NCI-H524 treated with DMSO at 0.1 percent for 48 hours (cell line): ENCODE data around the gene TRIO.

Experiments used
- DNase-seq: peaks from one replicate; lab custom pipeline; 2025; lab: John Stamatoyannopoulos, UW

Gene TRIO

GRCh38 chr5:14436801-14437542, 293.8 kb downstream of the TRIO start:
- DNase-seq, result no peak

DNA sequence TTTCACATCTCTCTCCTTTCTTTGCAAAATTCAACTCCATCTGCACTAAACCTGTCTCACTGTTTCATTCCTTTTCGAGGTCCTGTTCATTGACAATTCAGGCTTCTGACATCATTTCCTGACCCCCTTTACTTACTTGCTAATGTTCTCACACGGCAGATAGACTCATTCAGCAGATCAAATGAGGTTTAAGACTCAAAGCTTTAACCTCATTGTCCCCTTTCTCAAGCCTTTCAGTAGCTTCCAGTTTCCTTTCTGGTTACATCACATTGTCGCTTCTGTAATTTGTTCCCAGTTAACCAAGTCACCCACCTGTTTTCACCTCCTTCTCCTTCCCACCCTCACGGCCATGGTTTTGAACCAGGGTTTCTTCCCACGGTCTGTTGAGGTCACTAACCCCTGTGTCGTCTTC, 295.1 kb downstream of the TRIO start:
- no peak for DNase-seq

- no peak for DNase-seq
Observed at GRCh38 chr5:14439087-14439871, 296.1 kb downstream of the TRIO start.

DNA sequence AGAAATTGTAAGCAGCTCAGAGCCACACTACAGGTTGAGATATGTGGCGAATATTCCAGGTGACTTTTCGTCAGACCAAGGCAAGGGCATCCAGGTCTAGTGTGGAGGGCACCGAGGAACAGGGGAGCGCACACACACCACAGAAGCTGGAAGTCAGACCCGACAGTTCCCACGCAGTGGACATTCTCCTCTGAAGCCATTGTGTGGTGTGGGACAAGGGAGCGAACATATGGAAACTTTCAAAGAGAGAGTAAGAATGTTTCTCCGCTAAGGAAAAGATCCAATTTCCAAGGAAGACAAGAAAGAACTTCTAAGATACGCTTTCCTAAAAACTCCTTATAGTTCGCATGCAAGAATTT, 297.1 kb downstream of the TRIO start:
- no peak for DNase-seq

DNA sequence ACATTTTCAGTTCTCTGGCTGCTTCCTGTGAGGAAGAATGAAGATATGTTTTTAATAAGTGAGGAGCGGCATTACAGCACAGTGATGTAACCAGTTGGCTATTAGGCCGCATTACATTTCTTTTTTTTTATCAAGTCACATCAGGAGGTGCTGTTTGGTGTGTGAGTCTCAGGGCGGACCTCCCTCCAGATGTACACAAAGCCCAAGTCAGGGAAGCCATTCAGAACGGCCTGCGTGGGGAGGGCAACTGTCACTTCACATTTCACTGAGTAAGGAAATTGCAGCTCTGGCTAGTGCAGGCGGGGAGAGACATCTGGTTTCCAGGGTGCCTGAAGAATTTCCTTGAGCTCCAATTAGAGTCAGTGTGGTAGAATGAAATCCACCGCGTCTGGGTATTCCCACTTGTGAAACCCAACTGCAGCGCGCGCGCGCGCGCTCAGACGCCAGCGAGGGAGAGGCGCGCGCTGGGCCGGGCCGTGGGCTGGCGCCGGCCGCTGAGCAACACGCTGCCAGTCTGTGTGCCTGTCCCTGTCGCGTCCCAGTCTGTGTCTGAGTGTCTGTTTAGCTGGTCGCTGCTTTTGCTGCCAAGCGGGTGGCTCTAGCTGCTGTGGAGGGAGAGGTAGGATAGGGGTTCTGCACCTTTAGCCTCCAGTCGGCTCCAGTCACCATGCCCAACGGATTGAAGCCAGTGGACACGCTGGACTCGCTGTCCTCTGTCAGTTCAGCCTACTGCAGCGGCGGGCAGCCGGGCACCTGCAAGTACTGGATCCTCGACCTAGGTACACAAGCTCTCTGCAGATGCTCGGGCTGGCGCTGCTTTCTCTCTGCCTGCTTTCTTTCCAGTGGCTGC, 297.7 kb downstream of the TRIO start:
- no peak for DNase-seq

- no peak for DNase-seq
Observed at GRCh38 chr5:14441641-14442040, 298.5 kb downstream of the TRIO start.

DNA sequence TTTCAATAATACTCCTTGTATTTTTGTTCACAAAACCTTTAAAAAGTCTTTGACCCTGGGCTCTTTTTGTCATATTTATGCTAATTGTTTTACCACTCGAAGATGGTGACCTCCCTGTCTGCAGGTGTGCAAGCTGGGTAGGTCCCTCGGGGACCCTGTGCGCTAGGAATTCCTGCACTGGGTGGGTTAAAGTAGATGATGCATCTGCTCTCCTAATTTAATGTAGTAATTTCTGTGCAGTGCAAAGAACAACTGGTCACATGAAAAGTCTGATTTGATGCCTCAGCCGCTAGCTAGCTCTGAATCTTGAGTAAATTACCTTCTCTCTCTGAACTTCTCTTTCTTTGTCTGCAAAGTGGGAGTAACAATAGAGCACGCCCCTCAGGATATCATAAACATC, 299.4 kb downstream of the TRIO start:
- DNase-seq, result no peak

DNA sequence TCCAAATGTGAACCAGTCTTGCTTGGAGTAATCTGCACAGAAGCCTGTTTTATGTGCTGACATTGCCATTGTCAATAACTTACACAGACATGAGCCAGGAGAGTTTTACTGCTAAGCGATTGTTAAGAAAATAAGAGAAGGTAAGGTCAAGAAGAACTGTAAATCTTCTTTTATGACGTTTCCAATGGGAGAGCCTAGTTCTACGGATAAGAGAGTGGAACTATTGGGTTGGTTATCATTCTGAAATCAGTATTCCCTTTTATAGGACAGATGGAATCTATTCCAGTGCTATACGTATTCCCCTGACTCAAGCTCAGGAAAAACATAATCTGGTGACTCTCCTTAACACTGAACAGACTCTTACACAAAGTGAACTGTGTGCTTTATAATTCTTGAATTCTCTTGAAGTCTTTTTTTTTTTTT, 300.5 kb downstream of the TRIO start:
- DNase-seq, result no peak

- no peak for DNase-seq
Observed at GRCh38 chr5:14444161-14444560, 301.0 kb downstream of the TRIO start.

DNA sequence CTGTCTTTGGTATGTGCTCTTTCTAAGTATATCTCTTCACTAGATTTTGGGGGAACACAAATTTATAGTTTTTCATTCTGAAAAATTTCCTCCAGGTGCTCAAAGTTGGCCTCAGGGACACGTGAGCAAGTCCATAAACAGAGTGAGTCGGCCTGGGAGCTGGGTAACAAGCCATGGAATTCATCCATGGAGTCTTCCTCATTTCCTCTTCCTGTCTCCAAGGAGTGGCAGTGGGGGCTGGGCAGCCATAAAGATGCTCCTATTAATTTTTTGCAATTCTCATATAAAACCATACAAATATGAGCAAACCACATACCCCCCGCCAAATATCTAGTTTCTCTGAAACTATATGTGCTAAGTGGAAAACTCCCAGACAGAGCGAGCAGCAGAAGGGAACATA, 301.9 kb downstream of the TRIO start:
- no peak for DNase-seq

- no peak for DNase-seq
Observed at GRCh38 chr5:14445576-14446290, 302.6 kb downstream of the TRIO start.

DNA sequence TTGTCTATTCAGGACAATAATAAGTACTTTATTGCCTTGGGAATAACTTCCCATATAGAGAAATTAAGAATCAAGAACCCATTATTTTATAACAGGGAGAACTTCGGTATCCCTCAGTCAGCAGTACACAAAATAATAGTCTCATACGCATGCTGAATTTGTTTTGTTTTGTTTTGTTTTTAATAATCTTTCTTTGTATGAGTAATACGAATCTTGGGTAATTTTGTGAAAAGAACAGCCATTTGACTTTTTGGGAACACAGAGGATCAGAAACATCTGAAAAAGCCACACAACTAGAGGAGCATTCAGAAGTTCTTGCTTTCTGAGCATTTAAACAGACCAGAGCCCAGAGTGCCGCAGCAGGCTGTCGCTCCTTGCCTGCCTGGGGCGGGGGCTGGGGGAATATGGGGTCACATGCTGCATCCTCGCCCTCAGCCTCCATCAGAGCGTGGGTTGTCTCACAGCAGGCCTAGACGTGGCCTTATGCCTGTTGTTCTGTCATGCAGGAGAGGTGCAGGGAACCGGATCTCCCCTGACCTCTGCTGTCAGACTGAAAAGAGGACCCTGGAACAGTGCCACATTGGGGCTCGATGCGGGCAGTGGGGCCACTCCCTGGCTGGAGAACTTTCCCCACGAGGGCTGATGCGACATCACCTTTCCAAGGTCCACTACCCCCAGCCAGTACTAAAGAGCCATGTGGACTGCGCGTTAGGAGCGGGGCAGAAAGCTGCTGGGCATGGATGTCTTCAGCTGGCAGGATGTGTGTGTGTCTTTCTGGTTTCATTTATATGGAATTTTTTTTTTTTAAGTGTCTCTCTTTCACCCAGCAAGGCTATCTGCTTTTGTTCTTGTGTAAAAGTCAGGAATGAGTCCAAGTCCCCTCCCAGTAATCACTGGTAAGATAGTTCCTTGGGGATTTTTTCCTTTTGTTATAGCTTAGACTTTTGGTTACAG, 305.1 kb downstream of the TRIO start:
- no peak for DNase-seq

- no peak for DNase-seq
Observed at GRCh38 chr5:14449052-14449661, 306.0 kb downstream of the TRIO start.

DNA sequence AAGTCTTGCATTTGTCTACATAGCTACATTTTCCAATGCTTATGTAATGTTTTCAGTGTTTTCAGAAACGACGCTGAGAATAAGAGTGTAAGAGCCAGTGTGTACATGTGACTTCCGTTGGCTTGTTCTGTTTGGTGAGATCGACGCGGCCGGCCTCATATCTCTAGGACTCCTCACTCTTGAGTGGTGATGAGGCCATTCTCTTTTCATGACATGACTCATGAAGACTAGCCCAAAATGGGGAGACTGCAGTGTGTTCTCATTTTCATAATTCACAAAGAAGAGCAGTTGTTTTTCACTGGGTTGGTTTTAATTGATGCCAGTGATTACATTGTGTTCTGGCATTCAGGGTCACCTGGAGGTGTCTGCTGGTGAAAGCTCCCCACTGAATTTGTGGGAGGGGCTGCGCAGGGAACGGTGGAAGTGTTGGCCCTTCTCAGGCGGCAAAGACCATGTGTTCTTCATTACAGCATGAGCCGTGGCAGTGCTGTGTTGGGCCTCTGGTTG, 306.9 kb downstream of the TRIO start:
- no peak for DNase-seq

- no peak for DNase-seq
Observed at GRCh38 chr5:14450742-14451141, 307.6 kb downstream of the TRIO start.

GRCh38 chr5:14451871-14452270, 308.7 kb downstream of the TRIO start:
- DNase-seq, result no peak

GRCh38 chr5:14452685-14453454, 309.7 kb downstream of the TRIO start:
- DNase-seq, result no peak

GRCh38 chr5:14453481-14453880, 310.3 kb downstream of the TRIO start:
- no peak for DNase-seq

DNA sequence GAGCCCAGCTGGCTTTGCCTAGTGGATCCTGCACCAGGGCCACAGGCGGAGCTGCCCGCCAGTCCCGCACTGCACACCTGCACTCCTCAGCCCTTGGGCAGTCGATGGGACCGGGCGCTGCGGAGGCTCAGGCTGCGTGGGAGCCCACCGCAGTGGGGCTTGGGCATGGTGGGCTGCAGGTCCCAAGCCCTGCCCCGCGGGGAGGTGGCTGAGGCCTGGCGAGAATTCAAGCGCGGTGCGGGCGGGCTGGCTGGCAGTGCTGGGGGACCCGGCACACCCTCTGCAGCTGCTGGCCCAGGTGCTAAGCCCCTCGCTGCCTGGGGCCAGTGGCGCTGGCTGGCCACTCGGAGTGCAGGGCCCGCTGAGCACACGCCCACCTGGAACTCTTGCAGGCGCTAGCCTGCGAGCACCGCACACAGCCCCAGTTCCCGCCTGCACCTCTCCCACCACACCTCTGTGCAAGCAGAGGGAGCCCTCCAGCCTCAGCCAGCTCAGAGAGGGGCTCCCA, 312.7 kb downstream of the TRIO start:
- no peak for DNase-seq
